Fibroblast of lung (primary cell): ENCODE measurements around the gene ERBB4. TPM values are rescaled to one million over a fixed set of nuclear protein-coding genes. Genes with fewer than 3 reads are reported as not detected.

ENCODE experiments used
- DNase-seq, 2 donors: peaks; one replicate each; pipeline versions ENCODE4 v3.0.0 to v3.0.0-alpha.2; 2010; ENCODE audit warnings: low read depth in 2 of 2
- H2AFZ ChIP-seq: 2 replicates; pipeline ENCODE4 v1.5.1; 2012; ENCODE audit warnings: low read length, control low read depth, inconsistent platforms
- H3K27ac ChIP-seq: 2 replicates; pipeline ENCODE4 v1.5.1; 2011; ENCODE audit warnings: low read length, control low read depth; ENCODE audit not compliant: insufficient read depth
- H3K27me3 ChIP-seq: 2 replicates; pipeline ENCODE4 v1.5.1; 2011; ENCODE audit warnings: mild to moderate bottlenecking, low read length; ENCODE audit not compliant: control insufficient read depth, insufficient read depth
- H3K36me3 ChIP-seq: 2 replicates; pipeline ENCODE4 v1.5.1; 2011; ENCODE audit warnings: low read length; ENCODE audit not compliant: control insufficient read depth, insufficient read depth
- H3K4me1 ChIP-seq: 2 replicates; pipeline ENCODE4 v1.5.1; 2011; ENCODE audit warnings: low read length; ENCODE audit not compliant: control insufficient read depth, insufficient read depth; ENCODE audit errors: extremely low read depth
- H3K4me2 ChIP-seq: 2 replicates; pipeline ENCODE4 v1.5.1; 2011; ENCODE audit warnings: low read length, control low read depth; ENCODE audit not compliant: insufficient read depth; ENCODE audit errors: extremely low read depth
- H3K4me3 ChIP-seq, 4 experiments: fragments of 200-600 bp in 1 of 4; sonication (generic) in 1 of 4; replicated peaks in 1 of 4; 2 replicates each; pipeline ENCODE4 v1.5.1; 2011 to 2016; ENCODE audit warnings: low read length in 4 of 4, low read depth in 3 of 4, mild to moderate bottlenecking in 3 of 4, control low read depth in 2 of 4, inconsistent platforms in 1 of 4, mixed read lengths in 1 of 4; ENCODE audit not compliant: insufficient read depth in 1 of 4; ENCODE audit errors: control extremely low read depth in 1 of 4
- H3K79me2 ChIP-seq: 2 replicates; pipeline ENCODE4 v1.5.1; 2012; ENCODE audit warnings: mild to moderate bottlenecking, low read length, inconsistent platforms; ENCODE audit not compliant: control insufficient read depth, insufficient read depth
- H3K9ac ChIP-seq: 2 replicates; pipeline ENCODE4 v1.5.1; 2011; ENCODE audit warnings: mild to moderate bottlenecking, low read length, control low read depth; ENCODE audit not compliant: insufficient read depth
- H3K9me3 ChIP-seq: 2 replicates; pipeline ENCODE4 v1.5.1; 2012; ENCODE audit warnings: low read depth, low read length; ENCODE audit not compliant: control insufficient read depth, insufficient read depth
- H4K20me1 ChIP-seq: 2 replicates; pipeline ENCODE4 v1.5.1; 2011; ENCODE audit warnings: low read length; ENCODE audit not compliant: control insufficient read depth, insufficient read depth; ENCODE audit errors: extremely low read depth
- CTCF ChIP-seq, 2 donors: IDR thresholded peaks in 1 of 2; conservative IDR thresholded peaks in 1 of 2; 1 replicate in 1 of 2; 2 replicates in 1 of 2; pipeline ENCODE4 v1.5.1; 2011 to 2012; ENCODE audit warnings: low read length in 2 of 2, control low read depth in 1 of 2, inconsistent platforms in 1 of 2, low read depth in 1 of 2, mild to moderate bottlenecking in 1 of 2
- EZH2 ChIP-seq: IDR thresholded peaks from 2 replicates; pipeline ENCODE4 v1.5.1; 2012; ENCODE audit warnings: low read length, control low read depth, mild to moderate bottlenecking; ENCODE audit errors: missing control alignments
- polyA plus RNA-seq, 2 donors: library from polyadenylated mRNA; depleted of rRNA in 1 of 2; stranded (reverse) in 1 of 2; unstranded in 1 of 2; fragments of >200 nt; gene quantifications; 2 replicates each; pipeline ENCODE4 v1.2.1, GENCODE V29; 2011 to 2012; ENCODE audit warnings: missing spikeins in 1 of 2
- total RNA-seq: library from RNA; depleted of rRNA; stranded (reverse); fragments of >200 nt; gene quantifications from 2 replicates; pipeline ENCODE4 v1.2.1, GENCODE V29; 2014

ERBB4 gene
- total and polyA plus RNA-seq, 2 donors (not counting 1 experiment from before 2014, with no cell fraction given), result 0.08 to 0.17 TPM

- Histone ChIP-seq H3K9me3 (no peaks in the 10 kb centered on the region), H3K27ac (no peak overlapping the region)
Measured at GRCh38 chr2:211948932-211949331, 589.7 kb downstream of the ERBB4 start.

GRCh38 chr2:211946960-211947359 lies 591.6 kb downstream of the ERBB4 start:
- Histone ChIP-seq H3K27me3 (no peaks in the 10 kb centered on the region), H3K27ac (no peak overlapping the region), H3K4me2 (no peak overlapping the region), H3K4me1 (no peaks in the 10 kb centered on the region), H2AFZ (no peak overlapping the region), H4K20me1 (no peaks in the 10 kb centered on the region), H3K9me3 (no peaks in the 10 kb centered on the region), H3K79me2 (no peaks in the 10 kb centered on the region), H3K9ac (no peak overlapping the region), H3K4me3 (no peak overlapping the region), H3K36me3 (no peaks in the 10 kb centered on the region)
- DNase-seq, result no peak
- TF ChIP-seq CTCF (conservative IDR thresholded peaks at IDR 0.05 in 1 of 2, IDR thresholded peaks at IDR 0.05 in 1 of 2; ENCODE audit: low read depth in 1 of 2, low read length in 2 of 2), result no peak
- TF ChIP-seq EZH2, result no peak

More at GRCh38 chr2:211948932-211949331, 589.7 kb downstream of the ERBB4 start:
- Histone ChIP-seq H3K36me3 (no peaks in the 10 kb centered on the region), H3K4me3 (no peak overlapping the region), H4K20me1 (no peaks in the 10 kb centered on the region), H3K4me1 (no peaks in the 10 kb centered on the region), H3K79me2 (no peaks in the 10 kb centered on the region), H2AFZ (no peak overlapping the region), H3K9ac (no peak overlapping the region), H3K4me2 (no peak overlapping the region), H3K27me3 (no peaks in the 10 kb centered on the region)
- no peak for DNase-seq
- TF ChIP-seq EZH2 (no peak), CTCF (conservative IDR thresholded peaks at IDR 0.05 in 1 of 2, IDR thresholded peaks at IDR 0.05 in 1 of 2; ENCODE audit: low read depth in 1 of 2, low read length in 2 of 2) (no peak)

GRCh38 chr2:211944572-211944971 lies 594.0 kb downstream of the ERBB4 start:
- DNase-seq, result no peak
- Histone ChIP-seq H3K27me3 (no peaks in the 10 kb centered on the region), H3K36me3 (no peaks in the 10 kb centered on the region), H3K4me1 (no peaks in the 10 kb centered on the region), H3K27ac (no peak overlapping the region), H2AFZ (no peak overlapping the region), H3K4me3 (no peak overlapping the region), H3K4me2 (no peak overlapping the region), H3K79me2 (no peaks in the 10 kb centered on the region), H4K20me1 (no peaks in the 10 kb centered on the region), H3K9ac (no peak overlapping the region), H3K9me3 (no peaks in the 10 kb centered on the region)
- no peak for TF ChIP-seq CTCF (conservative IDR thresholded peaks at IDR 0.05 in 1 of 2, IDR thresholded peaks at IDR 0.05 in 1 of 2; ENCODE audit: low read depth in 1 of 2, low read length in 2 of 2)
- no peak for TF ChIP-seq EZH2
